ENCODE data around the gene WWC1.
A peak's percentile ranks its signal among the peaks of the same experiment; 100 is the strongest.
"Not testable (repeated sequence)": the region's sequence is repeated elsewhere in the genome, so short reads cannot be mapped to it uniquely, and the experiment has no call there.

Gene WWC1

GRCh38 chr5:168310541-168310940, 19.1 kb downstream of the WWC1 start:
- DNase-seq, result not testable (repeated sequence)

GRCh38 chr5:168311061-168311566, 19.7 kb downstream of the WWC1 start:
- no peak for DNase-seq

DNA sequence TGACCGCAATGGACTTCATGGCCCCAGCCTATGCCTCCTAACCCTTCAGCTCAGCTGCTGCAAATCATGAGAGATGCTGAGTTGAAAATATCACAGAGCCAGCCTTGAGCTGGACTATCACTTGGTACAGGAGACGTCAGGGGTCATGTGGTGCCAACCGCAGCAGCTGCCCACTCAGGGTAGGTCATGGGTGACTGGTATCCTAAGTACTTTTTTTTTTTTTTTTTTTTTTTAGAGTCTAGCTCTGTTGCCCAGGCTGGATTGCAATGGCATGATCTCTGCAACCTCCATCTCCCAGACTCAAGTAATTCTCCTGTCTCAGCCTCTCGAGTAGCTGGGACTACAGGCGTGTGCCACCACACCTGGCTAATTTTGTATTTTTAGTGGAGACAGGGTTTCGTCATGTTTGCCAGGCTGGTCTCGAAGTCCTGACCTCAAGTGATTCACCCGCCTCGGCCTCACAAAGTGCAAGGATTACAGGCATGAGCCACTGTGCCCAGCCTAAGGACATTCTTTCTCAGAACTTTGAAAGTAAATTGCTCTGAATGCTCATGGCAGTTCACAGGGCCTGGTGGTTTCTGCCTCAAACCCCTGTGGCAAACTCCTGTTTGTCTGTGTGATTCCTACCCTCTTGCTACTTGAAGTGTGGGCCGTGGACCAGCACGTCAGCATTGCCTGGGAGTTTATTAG, 21.3 kb downstream of the WWC1 start:
- DNase-seq, result no peak

- no peak for DNase-seq
Observed at GRCh38 chr5:168313596-168314204, 22.3 kb downstream of the WWC1 start.

DNA sequence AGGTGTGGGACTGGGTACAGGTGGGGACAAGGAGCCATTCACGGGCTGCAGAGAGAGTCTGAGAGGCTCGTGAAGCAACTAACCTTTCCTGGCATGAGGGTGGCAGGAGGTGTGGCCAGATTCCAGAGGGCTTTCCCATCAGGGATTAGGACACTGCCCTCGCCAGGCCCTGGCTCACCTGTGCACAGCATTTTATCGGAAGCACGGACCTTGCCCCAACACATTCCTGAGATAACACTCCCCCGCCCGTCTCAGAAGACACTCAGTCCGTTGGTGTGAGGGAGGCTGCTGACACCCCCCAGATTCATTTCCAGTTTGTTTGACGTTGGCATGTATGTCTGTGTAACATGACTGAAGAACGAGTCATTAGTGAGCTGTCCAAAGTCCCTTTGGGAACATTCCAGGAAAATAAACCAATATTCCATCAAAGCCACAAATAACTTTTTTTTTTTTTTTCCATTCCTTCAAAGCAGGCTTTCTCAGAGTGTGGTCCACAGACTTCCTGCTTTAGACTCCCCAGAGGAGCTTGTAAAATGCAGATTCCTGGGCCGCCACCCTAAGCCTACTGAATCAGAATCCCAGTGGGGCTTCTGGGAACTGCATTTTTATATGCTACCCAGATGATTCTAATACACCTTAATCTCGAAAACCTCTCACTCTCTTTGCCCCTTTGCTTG, 23.4 kb downstream of the WWC1 start:
- DNase-seq, result no peak

- DNase-seq, result peak; percentile 23
Observed at GRCh38 chr5:168315416-168316138, 24.1 kb downstream of the WWC1 start.

GRCh38 chr5:168316139-168316578, 24.7 kb downstream of the WWC1 start:
- peak; percentile 41 for DNase-seq

DNA sequence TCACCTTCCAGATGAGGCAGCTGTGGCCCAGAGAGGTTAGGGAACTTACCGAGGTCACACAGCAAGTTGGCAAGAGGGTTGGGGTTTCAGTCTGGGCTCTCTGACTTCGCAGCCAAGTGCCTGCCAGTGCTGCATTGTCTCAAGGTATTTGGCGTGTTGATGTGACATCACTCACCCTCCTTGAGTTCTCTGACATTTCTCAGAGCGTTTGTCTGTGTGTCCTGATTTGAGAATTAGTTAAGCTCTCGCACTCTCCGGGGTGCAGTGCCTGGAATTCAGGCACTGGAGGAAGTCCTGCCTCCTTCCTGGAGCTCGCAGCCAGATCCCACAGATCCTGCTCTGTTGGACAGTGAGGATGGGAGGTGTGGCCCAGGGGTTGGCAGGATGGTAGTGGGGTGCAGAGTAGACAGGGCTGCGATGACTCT, 25.7 kb downstream of the WWC1 start:
- DNase-seq, result no peak

DNA sequence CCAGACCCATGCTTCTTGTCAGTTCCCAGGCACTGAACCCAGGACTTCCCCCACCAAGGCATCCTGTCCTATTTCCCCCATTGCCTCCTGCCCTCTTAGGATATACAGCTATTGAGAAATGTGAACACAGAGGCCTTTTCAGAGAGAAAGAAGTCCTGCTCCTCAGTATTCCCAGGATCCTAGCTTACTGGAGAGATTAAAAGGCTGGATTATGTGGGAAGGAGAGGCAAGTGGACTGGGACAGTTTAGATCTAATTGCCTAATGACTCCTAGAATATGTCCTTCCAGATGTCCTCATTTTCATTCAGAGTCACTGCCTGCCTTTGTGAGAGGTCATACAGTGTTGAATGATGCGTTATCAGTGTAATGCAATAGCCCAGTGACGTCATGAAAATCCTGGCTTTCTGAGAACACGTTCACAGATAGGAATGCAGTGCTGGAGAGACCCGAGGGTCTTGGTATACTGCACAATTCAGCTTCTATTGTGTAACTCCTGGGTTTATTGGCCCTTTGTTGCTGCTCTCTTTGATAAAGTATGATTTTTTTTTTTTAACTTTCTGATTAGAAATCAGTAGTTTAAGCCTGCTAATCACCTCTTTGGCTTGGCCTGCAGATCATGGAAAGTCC, 26.2 kb downstream of the WWC1 start:
- DNase-seq, result peak; percentile 3

GRCh38 chr5:168318240-168318639, 26.8 kb downstream of the WWC1 start:
- DNase-seq, result no peak

GRCh38 chr5:168319774-168320173, 28.3 kb downstream of the WWC1 start:
- no peak for DNase-seq

DNA sequence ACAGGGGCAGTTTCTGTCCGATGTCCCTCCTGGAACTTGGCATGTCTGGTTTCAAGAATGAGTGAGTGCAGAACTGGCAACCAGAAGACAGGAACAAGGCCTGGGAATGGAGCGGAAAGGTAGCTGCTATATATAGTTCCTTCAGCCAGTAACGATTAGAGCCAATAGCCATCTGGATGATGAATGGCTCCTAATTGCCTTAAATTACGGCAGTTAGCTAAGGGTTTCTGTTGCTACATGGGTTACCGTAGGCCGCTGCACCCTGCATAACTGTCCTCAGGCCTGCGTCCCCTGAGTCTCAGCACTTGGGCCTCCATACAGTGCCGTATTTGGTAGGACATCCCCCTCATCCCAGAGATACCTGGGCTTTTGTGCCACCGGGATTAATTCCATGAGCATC, 29.4 kb downstream of the WWC1 start:
- DNase-seq, result no peak

GRCh38 chr5:168324859-168325630, 33.6 kb downstream of the WWC1 start:
- no peak for DNase-seq

GRCh38 chr5:168327019-168327421, 35.6 kb downstream of the WWC1 start:
- no peak for DNase-seq

DNA sequence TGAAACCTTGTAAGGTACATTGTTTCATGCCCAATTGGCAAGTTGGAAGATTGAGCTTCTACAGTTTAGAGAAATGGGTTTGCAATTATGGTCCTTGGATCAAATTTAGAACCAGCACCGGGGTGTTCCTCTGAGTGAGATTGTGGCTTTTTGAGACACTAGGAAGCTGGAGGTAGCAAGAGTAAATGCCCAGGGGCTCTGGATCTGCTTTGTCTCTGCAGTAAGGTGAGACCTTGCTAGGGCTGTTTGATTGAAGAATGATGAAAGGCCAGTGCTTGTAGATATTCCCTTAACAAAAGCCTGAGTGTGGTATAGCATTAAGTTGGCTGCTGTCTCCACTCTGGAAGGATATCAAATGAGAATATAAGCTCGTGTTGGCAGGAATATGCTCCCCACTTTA, 36.0 kb downstream of the WWC1 start:
- no peak for DNase-seq

GRCh38 chr5:168327994-168328393, 36.5 kb downstream of the WWC1 start:
- DNase-seq, result no peak

DNA sequence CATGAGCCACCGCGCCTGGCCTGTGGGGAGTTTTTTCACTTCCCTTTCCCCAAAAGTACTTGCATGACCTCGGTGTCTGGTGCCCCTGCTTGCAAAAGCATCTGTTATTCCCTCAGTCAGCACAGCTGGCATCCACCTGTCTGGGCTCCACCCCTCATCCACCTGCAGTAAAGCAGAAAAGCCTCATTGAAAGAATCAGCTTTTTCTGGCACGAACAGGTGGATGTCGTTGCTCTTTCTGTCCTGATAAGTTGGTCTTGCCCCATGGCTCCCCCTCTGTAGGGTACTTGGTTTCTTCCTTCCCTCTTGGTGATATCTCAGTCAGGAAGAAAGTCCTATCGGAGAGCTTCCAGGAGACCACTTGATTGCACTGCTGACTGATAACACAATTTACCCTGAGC, 37.4 kb downstream of the WWC1 start:
- DNase-seq, result peak; percentile 69

GRCh38 chr5:168329302-168329701, 37.9 kb downstream of the WWC1 start:
- DNase-seq, result no peak

GRCh38 chr5:168332042-168332441, 40.6 kb downstream of the WWC1 start:
- DNase-seq, result no peak

DNA sequence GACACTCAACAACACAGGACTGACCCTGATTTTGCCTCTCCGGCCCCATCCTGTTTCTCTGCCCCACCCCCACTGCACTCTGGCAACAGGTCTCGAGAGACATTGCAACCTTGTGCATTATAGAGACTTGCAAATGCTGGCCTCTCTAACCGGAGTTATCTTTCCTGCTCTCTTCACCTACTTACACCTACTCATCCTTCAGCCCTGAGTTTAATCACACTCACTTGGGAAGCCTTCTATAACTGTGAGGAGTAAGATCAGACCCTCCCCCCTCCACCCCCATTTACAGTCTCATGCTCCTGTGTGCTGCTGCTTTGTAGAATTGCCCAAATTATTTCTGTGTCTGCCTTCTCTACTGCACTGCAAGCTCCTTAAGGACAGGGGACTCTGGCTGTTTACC, 42.8 kb downstream of the WWC1 start:
- DNase-seq, result no peak

DNA sequence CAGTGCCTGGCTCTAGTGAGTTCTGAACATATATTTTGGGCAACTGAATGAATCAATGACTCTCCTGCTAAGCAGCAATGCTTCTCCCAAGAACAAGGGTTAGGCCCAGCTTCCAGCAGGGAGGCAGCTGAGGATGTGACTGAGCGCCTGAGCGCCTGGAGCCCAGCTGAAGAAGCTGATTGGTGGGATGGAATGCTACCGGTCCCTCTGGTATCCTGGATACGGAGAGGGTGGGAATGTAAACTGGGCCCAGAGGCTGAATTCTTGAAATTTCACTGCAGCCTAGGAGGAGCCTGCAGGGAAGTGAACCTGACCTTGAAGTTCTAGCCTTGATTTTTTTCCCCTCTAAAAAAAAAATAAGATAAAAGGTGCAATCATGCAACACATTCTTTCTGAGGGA, 43.2 kb downstream of the WWC1 start:
- no peak for DNase-seq

- DNase-seq, result no peak
Observed at GRCh38 chr5:168337361-168337760, 45.9 kb downstream of the WWC1 start.
